Measurements from ENCODE around the gene PAPOLA. TPM values are rescaled to one million over a fixed set of nuclear protein-coding genes. Genes with fewer than 3 reads are reported as not detected.

The PAPOLA gene
- total RNA-seq, 1 donor from 2014 or later: 255 TPM

DNA sequence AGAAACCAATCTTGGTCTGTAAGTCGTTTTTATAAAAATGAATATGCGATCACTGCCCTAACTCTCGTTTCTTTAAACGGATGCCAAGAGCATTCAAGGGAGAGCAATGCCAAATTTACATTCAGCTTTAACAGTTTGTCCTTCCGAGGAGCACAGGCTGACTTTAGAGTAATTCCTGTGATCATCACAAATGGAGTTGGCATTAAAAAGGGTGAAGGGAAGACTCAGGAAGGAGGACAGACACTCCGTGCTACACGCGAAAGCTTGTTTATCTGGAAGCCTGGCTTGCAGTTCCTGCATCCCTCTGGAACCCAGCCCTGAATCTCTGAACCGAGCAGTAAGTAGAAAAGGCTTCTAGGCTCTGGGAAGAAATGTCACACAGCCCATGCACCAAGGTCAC is 78.4 kb downstream of the PAPOLA start:
- intact Hi-C loops (cut with micrococcal nuclease): loop anchor here (5.0 kb wide), 1 partner anchor 162 kb away; no protein-coding TSS in a partner anchor
- Mint-ChIP-seq H3K4me1 (peaks cover 36% of the 10 kb centered on the region), H3K27ac (no peak overlapping the region), H3K9me3 (no peaks in the 10 kb centered on the region), H3K27me3 (peaks cover 16% of the 10 kb centered on the region), H3K4me3 (no peak overlapping the region), H3K36me3 (ENCODE audit: low read depth) (no peaks in the 10 kb centered on the region)
- TF ChIP-seq, protein P1, sequence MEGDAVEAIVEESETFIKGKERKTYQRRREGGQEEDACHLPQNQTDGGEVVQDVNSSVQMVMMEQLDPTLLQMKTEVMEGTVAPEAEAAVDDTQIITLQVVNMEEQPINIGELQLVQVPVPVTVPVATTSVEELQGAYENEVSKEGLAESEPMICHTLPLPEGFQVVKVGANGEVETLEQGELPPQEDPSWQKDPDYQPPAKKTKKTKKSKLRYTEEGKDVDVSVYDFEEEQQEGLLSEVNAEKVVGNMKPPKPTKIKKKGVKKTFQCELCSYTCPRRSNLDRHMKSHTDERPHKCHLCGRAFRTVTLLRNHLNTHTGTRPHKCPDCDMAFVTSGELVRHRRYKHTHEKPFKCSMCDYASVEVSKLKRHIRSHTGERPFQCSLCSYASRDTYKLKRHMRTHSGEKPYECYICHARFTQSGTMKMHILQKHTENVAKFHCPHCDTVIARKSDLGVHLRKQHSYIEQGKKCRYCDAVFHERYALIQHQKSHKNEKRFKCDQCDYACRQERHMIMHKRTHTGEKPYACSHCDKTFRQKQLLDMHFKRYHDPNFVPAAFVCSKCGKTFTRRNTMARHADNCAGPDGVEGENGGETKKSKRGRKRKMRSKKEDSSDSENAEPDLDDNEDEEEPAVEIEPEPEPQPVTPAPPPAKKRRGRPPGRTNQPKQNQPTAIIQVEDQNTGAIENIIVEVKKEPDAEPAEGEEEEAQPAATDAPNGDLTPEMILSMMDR (IDR thresholded peaks at IDR 0.05): no peak
- ChIA-PET CTCF (no interaction called here), POLR2A (no interaction called here)
- no peak for DNase-seq
- no peak for ATAC-seq (ENCODE audit: low read depth)

DNA sequence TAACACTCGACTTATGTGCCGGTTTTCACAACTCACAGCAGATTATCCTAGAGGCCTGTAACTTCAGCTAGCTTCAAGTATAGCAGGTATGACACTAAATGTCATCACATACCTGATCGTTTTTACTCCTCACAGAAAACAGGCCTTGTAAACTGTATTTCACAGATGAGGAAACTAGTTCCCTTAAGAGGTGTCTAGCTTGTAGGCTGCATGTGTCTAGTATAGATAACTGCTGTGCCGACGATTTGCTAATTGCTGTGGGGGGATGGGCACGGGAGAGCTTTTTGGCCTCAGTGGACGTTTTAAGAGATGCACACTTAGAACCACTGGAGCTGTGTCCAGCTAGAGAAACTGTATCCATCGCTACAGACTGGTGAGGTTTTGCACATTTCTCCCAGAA is 78.8 kb downstream of the PAPOLA start:
- DNase-seq (no peak), ATAC-seq (ENCODE audit: low read depth) (no peak)
- ChIA-PET POLR2A (no interaction called here), CTCF (no interaction called here)
- Mint-ChIP-seq H3K36me3 (ENCODE audit: low read depth) (no peaks in the 10 kb centered on the region), H3K27ac (no peak overlapping the region), H3K4me1 (peaks cover 34% of the 10 kb centered on the region), H3K27me3 (peaks cover 21% of the 10 kb centered on the region), H3K9me3 (no peaks in the 10 kb centered on the region), H3K4me3 (no peak overlapping the region)
- intact Hi-C loops (cut with micrococcal nuclease): loop anchor here (5.0 kb wide), 1 partner anchor 161 kb away; no protein-coding TSS in a partner anchor
- TF ChIP-seq, protein P1 (IDR thresholded peaks at IDR 0.05): no peak

DNA sequence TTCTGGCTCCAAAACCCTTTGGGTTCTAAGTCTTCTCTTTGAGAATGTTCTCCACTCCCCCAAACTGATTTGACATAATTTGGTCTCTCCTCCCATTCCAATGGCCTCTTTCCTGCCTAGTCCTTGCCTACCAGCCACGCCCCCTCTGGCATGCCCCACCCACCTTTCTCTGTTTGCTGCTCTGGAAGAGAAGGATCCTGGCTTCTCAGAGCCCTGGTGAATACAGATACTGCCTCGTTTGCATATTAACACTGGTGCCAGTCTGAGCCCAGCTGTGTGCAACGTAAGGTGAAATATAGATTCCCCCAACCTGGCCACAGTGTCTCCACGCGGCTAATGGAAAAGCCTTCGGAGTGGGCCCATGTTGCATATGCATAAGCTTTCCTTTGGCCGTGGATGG is 79.7 kb downstream of the PAPOLA start:
- no peak for DNase-seq
- peaks cover 26% of the 10 kb centered on the region for H3K4me1 Mint-ChIP-seq
- intact Hi-C loops (cut with micrococcal nuclease): loop anchor here (5.0 kb wide), 1 partner anchor 160 kb away; no protein-coding TSS in a partner anchor
- TF ChIP-seq, protein P1 (IDR thresholded peaks at IDR 0.05): no peak
- no peaks in the 10 kb centered on the region for H3K9me3 Mint-ChIP-seq
- ATAC-seq (ENCODE audit: low read depth): no peak
- ChIA-PET POLR2A (no interaction called here), CTCF (no interaction called here)
- H3K27ac Mint-ChIP-seq: peak overlapping the region; percentile 13
- H3K4me3 Mint-ChIP-seq: no peak overlapping the region
- no peaks in the 10 kb centered on the region for H3K36me3 Mint-ChIP-seq (ENCODE audit: low read depth)
- peaks cover 22% of the 10 kb centered on the region for H3K27me3 Mint-ChIP-seq

DNA sequence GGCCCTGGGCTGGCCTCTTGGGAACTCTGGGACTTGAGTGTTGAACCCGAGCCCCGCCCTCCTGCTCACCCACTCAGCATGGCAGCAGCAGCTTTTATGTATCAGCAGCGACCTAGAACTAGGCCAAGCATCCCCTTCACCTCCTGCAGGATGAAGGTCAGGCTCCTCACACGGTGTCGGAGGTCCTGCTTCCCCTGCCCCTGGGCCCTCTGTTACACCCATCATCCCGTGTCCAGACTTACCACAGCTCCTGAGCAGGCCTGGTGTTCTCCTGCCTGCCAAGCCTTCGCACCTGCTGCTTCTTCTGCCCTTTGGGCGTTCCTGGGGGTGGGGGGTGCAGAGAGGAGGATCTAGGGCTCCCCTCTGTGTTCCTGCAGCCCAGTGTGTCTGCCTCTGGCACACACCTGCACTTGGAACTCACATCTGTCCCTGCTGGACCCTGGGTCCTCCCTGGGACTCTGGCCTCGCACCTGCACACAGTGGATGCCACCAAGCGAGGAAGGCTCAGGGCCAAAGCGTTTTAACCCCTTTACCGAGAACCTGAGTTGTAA is 80.3 kb downstream of the PAPOLA start:
- DNase-seq: no peak
- intact Hi-C loops (cut with micrococcal nuclease): loop anchor here (5.0 kb wide), 1 partner anchor 160 kb away; no protein-coding TSS in a partner anchor

DNA sequence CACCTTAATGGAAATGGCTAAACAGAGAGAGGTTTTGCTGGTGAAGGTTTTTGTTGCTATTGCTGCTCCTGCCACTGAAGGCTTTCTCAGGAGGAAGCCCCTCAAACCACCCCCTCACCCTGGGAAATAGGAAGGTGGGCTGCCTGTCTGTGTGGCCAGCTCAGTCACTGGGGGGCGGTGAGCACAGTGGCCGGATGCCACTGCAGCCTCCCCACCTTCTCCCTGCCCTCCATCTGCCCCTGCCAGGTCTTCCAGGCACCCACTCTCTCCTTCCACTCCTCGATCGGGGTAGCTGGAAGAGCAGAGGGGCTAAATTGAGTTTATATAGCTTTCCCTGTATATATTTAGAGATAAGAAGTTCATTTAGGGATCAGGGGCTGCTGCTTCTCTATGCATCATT is 80.8 kb downstream of the PAPOLA start:
- H3K9me3 Mint-ChIP-seq: no peaks in the 10 kb centered on the region
- TF ChIP-seq, protein P1 (IDR thresholded peaks at IDR 0.05): no peak
- H3K36me3 Mint-ChIP-seq (ENCODE audit: low read depth): no peaks in the 10 kb centered on the region
- H3K4me1 Mint-ChIP-seq: peaks cover 18% of the 10 kb centered on the region
- no peak for DNase-seq
- no peak overlapping the region for H3K27ac Mint-ChIP-seq
- ChIA-PET CTCF (no interaction called here), POLR2A (no interaction called here)
- ATAC-seq (ENCODE audit: low read depth): no peak
- H3K4me3 Mint-ChIP-seq: no peak overlapping the region
- H3K27me3 Mint-ChIP-seq: peaks cover 25% of the 10 kb centered on the region
- intact Hi-C loops (cut with micrococcal nuclease): loop anchor here (5.0 kb wide), 1 partner anchor 159 kb away; no protein-coding TSS in a partner anchor

More for the DNA sequence above, 80.3 kb downstream of the PAPOLA start:
- TF ChIP-seq, protein P1 (IDR thresholded peaks at IDR 0.05): no peak
- Mint-ChIP-seq H3K4me1 (peaks cover 20% of the 10 kb centered on the region), H3K36me3 (ENCODE audit: low read depth) (no peaks in the 10 kb centered on the region), H3K27me3 (peaks cover 22% of the 10 kb centered on the region), H3K4me3 (no peak overlapping the region), H3K9me3 (no peaks in the 10 kb centered on the region), H3K27ac (no peak overlapping the region)
- CTCF ChIA-PET: no interaction called here
- no peak for ATAC-seq (ENCODE audit: low read depth)
- POLR2A ChIA-PET: no interaction called here
